Vagina (tissue), 2 donors: ENCODE data around the gene LZTR1. TPM values are rescaled to one million over a fixed set of nuclear protein-coding genes. Genes with fewer than 3 reads are reported as not detected.

Experiments
- DNase-seq, 2 donors: peaks; one replicate each; pipeline ENCODE4 v3.0.0-alpha.2; 2017; ENCODE audit errors: extremely low spot score in 2 of 2
- H3K27ac ChIP-seq: fragments of 200-600 bp; sonication (generic); one replicate; pipeline ENCODE4 v1.5.1; 2019
- H3K27me3 ChIP-seq: fragments of 200-600 bp; sonication (generic); one replicate; pipeline ENCODE4 v1.5.1; 2019
- H3K36me3 ChIP-seq, 2 donors: fragments of 200-600 bp; sonication (generic); one replicate each; pipeline ENCODE4 v1.5.1; 2017 to 2019
- H3K4me1 ChIP-seq: fragments of 200-600 bp; sonication (generic); one replicate; pipeline ENCODE4 v1.5.1; 2019
- H3K4me3 ChIP-seq, 2 donors: fragments of 200-600 bp; sonication (generic); 1 replicate in 1 of 2; 2 replicates in 1 of 2; pipeline ENCODE4 v1.5.1; 2016 to 2019
- H3K9me3 ChIP-seq: fragments of 200-600 bp; sonication (generic); one replicate; pipeline ENCODE4 v1.5.1; 2019
- POLR2A ChIP-seq, 2 donors: fragments of 450-650 bp; IDR thresholded peaks; one replicate each; pipeline ENCODE4 v1.6.1; 2017; ENCODE audit warnings: antibody characterized with exemption in 2 of 2, mild to moderate bottlenecking in 2 of 2, moderate library complexity in 2 of 2
- POLR2AphosphoS5 ChIP-seq, 2 donors: sonication (generic); formaldehyde crosslinking; IDR thresholded peaks; one replicate each; pipeline ENCODE4 v1.9.0; 2017; ENCODE audit warnings: antibody characterized with exemption in 2 of 2, mild to moderate bottlenecking in 2 of 2, low read depth in 1 of 2; ENCODE audit not compliant: insufficient read depth in 1 of 2
- intact Hi-C: fragments of 100-400 bp; cut with DNase I; formaldehyde crosslinking; loops from one replicate; pipeline ENCODE4 v1.15.1; 2023
- total RNA-seq: library from RNA; depleted of rRNA; stranded (reverse); fragments of >200 nt; gene quantifications from one replicate; pipeline ENCODE4 v1.2.3, GENCODE V29; 2016
- TF ChIP-seq, protein P1 (sequence below), 3 experiments: fragments of 450-650 bp in 2 of 3; fragments of 200-600 bp in 1 of 3; sonication (generic) in 1 of 3; IDR thresholded peaks; one replicate each; pipeline ENCODE4 v1.5.1; 2017 to 2019; ENCODE audit warnings: antibody characterized with exemption in 3 of 3, mild to moderate bottlenecking in 2 of 3, moderate library complexity in 2 of 3

LZTR1 gene
- total RNA-seq, 1 donor from 2014 or later: 61.9 TPM

DNA sequence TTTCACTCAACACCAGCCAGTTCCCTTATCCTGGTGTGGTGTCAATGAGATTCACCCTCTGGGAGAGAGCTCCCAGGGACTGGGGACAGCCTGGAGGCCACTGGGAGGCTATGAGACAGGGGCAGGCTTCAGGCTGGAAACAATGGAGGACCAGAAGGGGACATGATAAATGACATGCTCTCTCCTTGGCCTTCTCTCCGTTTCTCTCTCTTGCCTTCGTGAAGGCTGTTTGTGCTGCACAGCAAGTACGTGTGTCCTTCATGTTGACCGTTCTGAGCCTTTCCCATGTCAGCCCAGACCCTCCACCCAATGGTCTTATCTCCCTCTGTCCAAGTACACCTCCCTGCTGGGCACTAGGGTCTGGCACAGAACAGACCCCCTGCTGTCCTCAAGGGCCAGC, 1.6 kb upstream of the LZTR1 start:
- no peak overlapping the region for H3K4me3 ChIP-seq
- no peak for DNase-seq
- TF ChIP-seq, protein P1, sequence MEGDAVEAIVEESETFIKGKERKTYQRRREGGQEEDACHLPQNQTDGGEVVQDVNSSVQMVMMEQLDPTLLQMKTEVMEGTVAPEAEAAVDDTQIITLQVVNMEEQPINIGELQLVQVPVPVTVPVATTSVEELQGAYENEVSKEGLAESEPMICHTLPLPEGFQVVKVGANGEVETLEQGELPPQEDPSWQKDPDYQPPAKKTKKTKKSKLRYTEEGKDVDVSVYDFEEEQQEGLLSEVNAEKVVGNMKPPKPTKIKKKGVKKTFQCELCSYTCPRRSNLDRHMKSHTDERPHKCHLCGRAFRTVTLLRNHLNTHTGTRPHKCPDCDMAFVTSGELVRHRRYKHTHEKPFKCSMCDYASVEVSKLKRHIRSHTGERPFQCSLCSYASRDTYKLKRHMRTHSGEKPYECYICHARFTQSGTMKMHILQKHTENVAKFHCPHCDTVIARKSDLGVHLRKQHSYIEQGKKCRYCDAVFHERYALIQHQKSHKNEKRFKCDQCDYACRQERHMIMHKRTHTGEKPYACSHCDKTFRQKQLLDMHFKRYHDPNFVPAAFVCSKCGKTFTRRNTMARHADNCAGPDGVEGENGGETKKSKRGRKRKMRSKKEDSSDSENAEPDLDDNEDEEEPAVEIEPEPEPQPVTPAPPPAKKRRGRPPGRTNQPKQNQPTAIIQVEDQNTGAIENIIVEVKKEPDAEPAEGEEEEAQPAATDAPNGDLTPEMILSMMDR (IDR thresholded peaks at IDR 0.05): no peak
- no peak for TF ChIP-seq POLR2AphosphoS5 (IDR thresholded peaks at IDR 0.05; ENCODE audit: insufficient read depth in 1 of 2, low read depth in 1 of 2)
- TF ChIP-seq POLR2A (IDR thresholded peaks at IDR 0.05): no peak
- no peaks in the 10 kb centered on the region for H3K27me3 ChIP-seq
- H3K9me3 ChIP-seq: peaks cover 5% of the 10 kb centered on the region
- H3K36me3 ChIP-seq: peaks cover 0 to 4% of the 10 kb centered on the region in 2 donors
- no peak overlapping the region for H3K27ac ChIP-seq
- intact Hi-C loops: no loop called here
- peaks cover 40% of the 10 kb centered on the region for H3K4me1 ChIP-seq

DNA sequence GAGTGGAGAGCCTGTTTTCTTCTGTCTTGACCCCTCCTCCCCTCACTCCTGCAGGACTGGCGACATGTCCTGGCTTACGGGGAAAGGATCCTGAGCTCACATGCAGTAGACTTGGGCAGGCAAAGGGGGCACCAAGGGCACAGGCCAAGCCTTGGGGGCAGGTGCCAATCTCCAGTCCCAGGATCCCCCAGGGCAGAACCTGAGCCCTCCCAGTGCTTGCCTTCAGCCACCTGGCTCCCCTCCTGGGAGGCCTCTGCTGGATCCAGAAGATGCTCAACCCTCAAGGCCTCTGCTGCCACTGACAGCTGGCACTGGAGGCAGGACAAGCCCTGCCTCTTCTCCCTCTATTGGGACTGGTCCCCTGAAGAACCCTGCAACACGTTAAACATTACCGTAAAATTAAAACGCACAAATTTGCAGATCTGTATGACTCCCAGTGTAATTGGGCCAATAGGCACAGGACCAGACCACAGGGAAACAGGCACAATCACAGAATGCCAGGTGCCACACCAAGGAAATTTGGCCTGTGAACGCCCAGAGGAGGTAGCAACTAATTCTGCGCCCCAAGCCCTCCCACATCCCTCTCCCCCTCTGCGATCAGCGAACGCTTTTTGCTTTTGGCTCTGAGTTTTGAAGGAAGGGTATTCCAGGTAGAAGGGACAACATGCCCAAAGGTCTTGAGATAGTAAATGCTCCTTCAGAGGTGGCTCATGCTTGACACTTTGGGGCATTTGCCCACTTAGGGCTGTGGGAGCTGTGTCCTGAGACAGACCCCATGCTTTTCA, 967 bp upstream of the LZTR1 start:
- H3K36me3 ChIP-seq: peaks cover 0 to 10% of the 10 kb centered on the region in 2 donors
- TF ChIP-seq POLR2AphosphoS5 (IDR thresholded peaks at IDR 0.05; ENCODE audit: insufficient read depth in 1 of 2, low read depth in 1 of 2): no peak
- no peak for TF ChIP-seq POLR2A (IDR thresholded peaks at IDR 0.05)
- TF ChIP-seq, protein P1 (IDR thresholded peaks at IDR 0.05): no peak
- no peaks in the 10 kb centered on the region for H3K27me3 ChIP-seq
- H3K9me3 ChIP-seq: peaks cover 5% of the 10 kb centered on the region
- peaks cover 40% of the 10 kb centered on the region for H3K4me1 ChIP-seq
- peak overlapping the region; percentile 93 to 99 for H3K4me3 ChIP-seq
- peak overlapping the region; percentile 90 for H3K27ac ChIP-seq
- DNase-seq: no peak
- intact Hi-C loops: no loop called here

DNA sequence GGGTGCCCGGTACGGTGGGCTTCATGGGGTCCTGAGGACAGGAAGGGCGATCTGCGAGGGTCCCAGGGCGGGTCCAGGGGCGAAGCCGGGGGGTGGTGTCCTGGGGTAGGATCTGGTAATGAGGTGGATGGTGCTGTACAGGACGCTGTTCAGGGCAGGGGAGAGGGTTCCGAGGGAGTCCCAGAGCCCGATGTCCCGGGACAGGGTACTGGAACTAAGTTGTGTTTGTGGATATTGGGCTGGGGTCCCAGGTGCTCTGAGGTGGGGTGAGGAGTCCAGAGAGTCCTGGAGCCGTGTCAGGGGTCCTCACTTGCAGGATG, 426 bp downstream of the LZTR1 start:
- peak overlapping the region; percentile 90 for H3K27ac ChIP-seq
- H3K27me3 ChIP-seq: no peaks in the 10 kb centered on the region
- no peak for TF ChIP-seq POLR2A (IDR thresholded peaks at IDR 0.05)
- TF ChIP-seq POLR2AphosphoS5 (IDR thresholded peaks at IDR 0.05; ENCODE audit: insufficient read depth in 1 of 2, low read depth in 1 of 2): no peak
- TF ChIP-seq, protein P1 (IDR thresholded peaks at IDR 0.05): no peak
- H3K4me1 ChIP-seq: peaks cover 40% of the 10 kb centered on the region
- H3K36me3 ChIP-seq: peaks cover 0 to 10% of the 10 kb centered on the region in 2 donors
- peaks cover 5% of the 10 kb centered on the region for H3K9me3 ChIP-seq
- no peak for DNase-seq
- intact Hi-C loops: no loop called here
- peak overlapping the region; percentile 93 to 99 for H3K4me3 ChIP-seq

DNA sequence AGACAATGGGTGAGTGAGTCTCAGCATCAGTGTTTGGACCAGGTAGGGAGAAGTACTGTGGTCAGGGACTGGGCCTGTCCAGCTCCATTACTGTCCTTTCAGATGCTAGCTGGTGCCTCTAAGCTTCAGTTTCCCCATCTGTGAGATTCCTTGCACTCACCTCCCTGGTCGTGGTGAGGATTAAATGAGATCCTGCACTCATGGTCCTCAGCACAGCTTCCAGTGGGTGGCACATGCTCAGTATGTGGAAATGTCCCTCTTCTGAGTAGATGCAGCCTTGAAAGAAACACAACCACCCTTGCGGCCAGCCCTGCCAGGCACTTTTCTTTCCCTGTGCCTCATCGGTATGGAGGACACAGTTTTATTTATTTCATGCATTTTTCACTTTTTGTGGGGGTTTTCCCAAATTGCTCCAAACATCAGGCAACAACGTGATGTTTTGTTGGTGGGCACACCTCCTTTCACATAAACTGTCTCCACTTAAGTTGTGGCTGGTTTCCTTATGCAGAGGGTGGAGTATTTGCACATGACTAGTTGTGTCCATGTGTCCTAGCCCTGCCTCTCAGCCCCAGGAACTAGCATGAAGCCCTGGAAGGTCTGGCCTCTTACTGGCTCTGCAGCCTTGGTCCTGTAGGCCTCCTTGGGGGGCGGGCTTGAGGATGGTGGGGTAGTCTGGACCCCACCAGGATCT, 1.1 kb downstream of the LZTR1 start:
- Histone ChIP-seq H3K27me3 (no peaks in the 10 kb centered on the region), H3K4me1 (peaks cover 40% of the 10 kb centered on the region), H3K27ac (peak overlapping the region; percentile 90), H3K4me3 (peak overlapping the region; percentile 93 to 99), H3K9me3 (peaks cover 5% of the 10 kb centered on the region), H3K36me3 (peaks cover 0 to 10% of the 10 kb centered on the region in 2 donors)
- DNase-seq: no peak
- intact Hi-C loops: no loop called here
- TF ChIP-seq POLR2AphosphoS5 (IDR thresholded peaks at IDR 0.05; ENCODE audit: insufficient read depth in 1 of 2, low read depth in 1 of 2) (no peak), POLR2A (IDR thresholded peaks at IDR 0.05) (no peak)
- TF ChIP-seq, protein P1 (IDR thresholded peaks at IDR 0.05): no peak

DNA sequence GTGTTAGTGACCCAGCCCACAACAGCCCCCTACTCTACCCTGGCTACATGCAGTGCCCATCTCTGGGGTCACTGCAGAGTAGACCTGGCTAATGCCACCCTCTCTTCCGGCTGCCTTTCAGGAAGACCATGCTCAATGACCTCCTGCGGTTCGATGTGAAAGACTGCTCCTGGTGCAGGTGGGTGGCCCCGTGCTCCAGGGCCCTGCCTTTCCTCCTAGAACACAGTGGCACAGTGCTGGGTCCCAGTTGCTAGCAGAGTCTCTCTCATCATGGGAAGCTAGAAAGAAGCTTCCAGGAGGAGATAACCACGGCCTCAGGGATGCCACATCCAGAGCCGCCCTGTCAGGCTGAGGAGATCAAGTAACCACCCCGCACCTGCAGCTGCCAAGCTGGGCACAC, 3.6 kb downstream of the LZTR1 start:
- Histone ChIP-seq H3K27me3 (no peaks in the 10 kb centered on the region), H3K4me3 (no peak overlapping the region), H3K27ac (no peak overlapping the region), H3K9me3 (no peaks in the 10 kb centered on the region), H3K4me1 (peaks cover 25% of the 10 kb centered on the region), H3K36me3 (peaks cover 0 to 10% of the 10 kb centered on the region in 2 donors)
- intact Hi-C loops: no loop called here
- TF ChIP-seq POLR2AphosphoS5 (IDR thresholded peaks at IDR 0.05; ENCODE audit: insufficient read depth in 1 of 2, low read depth in 1 of 2) (no peak), POLR2A (IDR thresholded peaks at IDR 0.05) (no peak)
- TF ChIP-seq, protein P1 (IDR thresholded peaks at IDR 0.05): no peak
- no peak for DNase-seq
